A673 (cell line): Measurements from ENCODE around the gene SMIM32. TPM values are rescaled to one million over a fixed set of nuclear protein-coding genes. Genes with fewer than 3 reads are reported as not detected.
A peak's percentile ranks its signal among the peaks of the same experiment; 100 is the strongest.

Experiments used
- BruUV-seq: library from RNA; stranded (reverse); fragments of 400-500 nt; replicated peaks from 2 replicates; lab custom pipeline; 2021; lab: Mats Ljungman, UMichigan
- CTCF ChIA-PET: fragments of 300-600 bp; sonication (Branson Sonifier 250); formaldehyde crosslinking; loops from one replicate; lab custom pipeline; 2022; ENCODE audit warnings: antibody characterized with exemption; lab: Charles Lee
- POLR2A ChIA-PET: fragments of 300-600 bp; sonication (Branson Sonifier 250); formaldehyde crosslinking; loops from one replicate; lab custom pipeline; 2022; ENCODE audit warnings: antibody characterized with exemption; ENCODE audit not compliant: low non-redundant PET; lab: Charles Lee
- DNase-seq: peaks from one replicate; pipeline ENCODE4 v3.0.0-alpha.2; 2015; ENCODE audit warnings: low spot score
- H3K27ac ChIP-seq: fragments of 200-600 bp; sonication (generic); 2 replicates; pipeline ENCODE4 v1.5.1; 2016; ENCODE audit warnings: mixed run types, low read depth, mild to moderate bottlenecking, mixed read lengths, antibody characterized with exemption, low read length; ENCODE audit not compliant: poor library complexity, severe bottlenecking
- H3K27me3 ChIP-seq: fragments of 200-600 bp; sonication (generic); replicated peaks from 2 replicates; pipeline ENCODE4 v1.6.1; 2017; ENCODE audit warnings: mixed run types, low read depth, mild to moderate bottlenecking, mixed read lengths, antibody characterized with exemption, low read length; ENCODE audit not compliant: insufficient read depth, poor library complexity
- H3K36me3 ChIP-seq: fragments of 200-600 bp; sonication (generic); 2 replicates; pipeline ENCODE4 v1.6.1; 2016; ENCODE audit warnings: mixed run types, mild to moderate bottlenecking, mixed read lengths, antibody characterized with exemption, low read length; ENCODE audit not compliant: insufficient read depth, poor library complexity, severe bottlenecking
- H3K4me1 ChIP-seq: fragments of 200-600 bp; sonication (generic); 2 replicates; pipeline ENCODE4 v1.6.1; 2017; ENCODE audit warnings: mixed run types, mild to moderate bottlenecking, mixed read lengths, antibody characterized with exemption, low read length; ENCODE audit not compliant: insufficient read depth, poor library complexity, severe bottlenecking
- H3K4me3 ChIP-seq: fragments of 200-600 bp; sonication (generic); 2 replicates; pipeline ENCODE4 v1.5.1; 2016; ENCODE audit warnings: low read depth, mixed run types, mild to moderate bottlenecking, mixed read lengths, low read length; ENCODE audit not compliant: poor library complexity, severe bottlenecking
- H3K9me3 ChIP-seq: fragments of 200-600 bp; sonication (generic); 2 replicates; pipeline ENCODE4 v1.6.1; 2016; ENCODE audit warnings: mixed run types, low read depth, mild to moderate bottlenecking, mixed read lengths, antibody characterized with exemption, low read length; ENCODE audit not compliant: poor library complexity, severe bottlenecking
- EZH2 ChIP-seq: fragments of 200-600 bp; sonication (generic); IDR thresholded peaks from 2 replicates; pipeline ENCODE4 v1.6.1; 2017; ENCODE audit warnings: borderline replicate concordance, low read depth, mild to moderate bottlenecking, mixed read lengths, antibody characterized with exemption, low read length; ENCODE audit not compliant: poor library complexity, severe bottlenecking
- intact Hi-C: fragments of 100-400 bp; cut with micrococcal nuclease; formaldehyde crosslinking; loops from one replicate; pipeline ENCODE4 v1.10.0; 2022; ENCODE audit not compliant: unreplicated experiment
- total RNA-seq: library from RNA; stranded (reverse); gene quantifications from 2 replicates; pipeline ENCODE4 v1.2.3, GENCODE V29; 2021
- TF ChIP-seq, protein P1 (sequence below): fragments of 300-800, 200-600 bp; sonication (generic); conservative IDR thresholded peaks from 2 replicates; pipeline ENCODE4 v1.5.1; 2017; ENCODE audit warnings: low read depth, mild to moderate bottlenecking, antibody characterized with exemption, low read length, moderate library complexity, mixed read lengths

The SMIM32 gene
- total RNA-seq, 1 experiment from 2014 or later, result not detected

DNA sequence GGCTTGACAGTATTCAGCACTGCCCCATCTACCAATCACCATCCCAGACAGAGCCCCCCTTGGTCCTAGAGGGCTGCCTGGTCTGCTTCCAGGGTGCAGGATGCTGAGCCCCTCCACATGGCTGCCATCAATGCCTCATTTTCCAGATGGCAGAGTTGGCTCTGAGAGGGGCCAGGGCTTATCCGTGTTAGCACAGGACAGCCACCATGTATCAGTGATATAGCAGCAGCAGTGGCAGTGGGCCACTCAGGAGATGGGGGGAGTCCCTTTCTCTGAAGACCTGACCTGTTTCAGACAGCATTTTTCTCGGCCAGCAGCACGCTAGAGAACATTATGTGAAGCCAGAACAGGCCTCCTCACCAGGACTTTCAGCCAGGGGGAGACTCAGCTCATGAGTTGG lies 1.6 kb upstream of the SMIM32 start:
- ChIA-PET CTCF (no interaction called here), POLR2A (no interaction called here)
- no peaks in the 10 kb centered on the region for H3K36me3 ChIP-seq
- no peak overlapping the region for H3K4me3 ChIP-seq
- no TSS peak for BruUV-seq
- peaks cover 66% of the 10 kb centered on the region for H3K27me3 ChIP-seq
- intact Hi-C loops, result no loop called here
- H3K9me3 ChIP-seq, result no peaks in the 10 kb centered on the region
- TF ChIP-seq, protein P1, sequence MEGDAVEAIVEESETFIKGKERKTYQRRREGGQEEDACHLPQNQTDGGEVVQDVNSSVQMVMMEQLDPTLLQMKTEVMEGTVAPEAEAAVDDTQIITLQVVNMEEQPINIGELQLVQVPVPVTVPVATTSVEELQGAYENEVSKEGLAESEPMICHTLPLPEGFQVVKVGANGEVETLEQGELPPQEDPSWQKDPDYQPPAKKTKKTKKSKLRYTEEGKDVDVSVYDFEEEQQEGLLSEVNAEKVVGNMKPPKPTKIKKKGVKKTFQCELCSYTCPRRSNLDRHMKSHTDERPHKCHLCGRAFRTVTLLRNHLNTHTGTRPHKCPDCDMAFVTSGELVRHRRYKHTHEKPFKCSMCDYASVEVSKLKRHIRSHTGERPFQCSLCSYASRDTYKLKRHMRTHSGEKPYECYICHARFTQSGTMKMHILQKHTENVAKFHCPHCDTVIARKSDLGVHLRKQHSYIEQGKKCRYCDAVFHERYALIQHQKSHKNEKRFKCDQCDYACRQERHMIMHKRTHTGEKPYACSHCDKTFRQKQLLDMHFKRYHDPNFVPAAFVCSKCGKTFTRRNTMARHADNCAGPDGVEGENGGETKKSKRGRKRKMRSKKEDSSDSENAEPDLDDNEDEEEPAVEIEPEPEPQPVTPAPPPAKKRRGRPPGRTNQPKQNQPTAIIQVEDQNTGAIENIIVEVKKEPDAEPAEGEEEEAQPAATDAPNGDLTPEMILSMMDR, result no peak
- no peak for TF ChIP-seq EZH2
- DNase-seq, result no peak
- no peaks in the 10 kb centered on the region for H3K4me1 ChIP-seq
- no peak overlapping the region for H3K27ac ChIP-seq

DNA sequence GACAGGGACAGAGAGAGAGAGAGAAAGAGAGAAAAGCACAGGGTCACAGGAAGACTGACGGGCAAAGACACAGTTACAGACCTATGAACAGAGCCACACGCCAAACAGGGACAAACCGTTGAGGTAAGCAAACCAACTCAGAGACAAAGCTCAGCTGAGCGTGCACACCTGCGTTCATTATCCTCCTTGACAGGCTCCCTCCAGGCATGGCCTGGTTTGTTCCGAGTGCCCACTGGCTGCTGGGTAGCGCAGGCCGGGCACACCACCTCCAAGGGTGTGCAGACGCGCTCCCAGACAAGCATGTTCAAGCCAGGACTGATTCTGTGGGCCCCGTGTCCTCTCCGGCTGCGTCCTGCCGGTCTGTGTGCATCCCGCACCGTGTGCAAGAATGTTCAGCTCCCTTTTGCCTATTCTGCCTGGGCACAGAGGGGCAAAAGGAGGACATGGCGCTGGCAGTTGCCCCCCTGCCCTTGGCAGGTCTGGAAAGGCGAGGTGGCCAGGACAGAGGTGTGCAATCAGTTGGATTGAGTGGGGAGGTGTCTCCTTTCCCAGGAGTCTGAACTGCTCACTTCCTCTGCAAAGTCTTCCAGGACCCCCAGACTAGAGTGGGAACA lies 467 bp upstream of the SMIM32 start:
- H3K9me3 ChIP-seq, result no peaks in the 10 kb centered on the region
- TF ChIP-seq EZH2, result no peak
- TF ChIP-seq, protein P1, result no peak
- no peak for DNase-seq
- ChIA-PET CTCF (no interaction called here), POLR2A (no interaction called here)
- intact Hi-C loops, result no loop called here
- BruUV-seq, result no TSS peak
- peak overlapping the region; percentile 34 for H3K4me3 ChIP-seq
- H3K4me1 ChIP-seq, result no peaks in the 10 kb centered on the region
- no peak overlapping the region for H3K27ac ChIP-seq
- peaks cover 63% of the 10 kb centered on the region for H3K27me3 ChIP-seq
- no peaks in the 10 kb centered on the region for H3K36me3 ChIP-seq

DNA sequence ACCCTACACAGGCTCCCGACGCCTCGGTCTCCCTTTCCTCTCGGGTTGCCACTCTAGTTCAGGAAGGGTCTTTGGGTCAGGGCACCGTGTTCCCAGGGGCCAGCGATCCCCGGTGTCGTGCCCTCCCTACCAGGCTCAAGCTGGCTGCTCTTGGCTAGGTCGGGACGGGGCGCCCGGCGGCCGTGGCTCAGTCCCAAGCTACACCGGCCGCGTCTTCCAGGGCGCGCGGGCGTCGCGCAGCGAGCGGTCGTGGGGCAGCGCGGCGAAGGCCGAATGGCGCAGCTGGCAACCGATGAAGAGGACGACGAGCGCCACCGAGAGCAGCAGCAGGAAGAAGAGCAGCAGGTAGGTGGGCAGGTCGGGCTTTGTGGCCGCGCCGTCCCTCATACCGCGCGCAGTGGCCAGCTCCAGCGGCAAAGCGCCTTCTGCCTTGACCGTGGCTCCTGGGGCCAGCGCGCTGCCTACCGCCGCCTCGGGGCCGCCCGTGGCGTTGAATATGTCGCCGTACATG lies 892 bp downstream of the SMIM32 start:
- no peaks in the 10 kb centered on the region for H3K4me1 ChIP-seq
- H3K27me3 ChIP-seq, result peaks cover 63% of the 10 kb centered on the region
- H3K4me3 ChIP-seq, result peak overlapping the region; percentile 34
- CTCF ChIA-PET, result no interaction called here
- BruUV-seq, result no TSS peak
- intact Hi-C loops, result no loop called here
- no peak overlapping the region for H3K27ac ChIP-seq
- POLR2A ChIA-PET, result no interaction called here
- TF ChIP-seq, protein P1, result no peak
- peak; percentile 96 for TF ChIP-seq EZH2
- no peaks in the 10 kb centered on the region for H3K36me3 ChIP-seq
- H3K9me3 ChIP-seq, result no peaks in the 10 kb centered on the region
- DNase-seq, result no peak
